ENCODE data around the gene SLC35F2. TPM values are rescaled to one million over a fixed set of nuclear protein-coding genes. Genes with fewer than 3 reads are reported as not detected.
"Not testable (repeated sequence)": the region's sequence is repeated elsewhere in the genome, so short reads cannot be mapped to it uniquely, and the experiment has no call there.

SLC35F2 gene
- polyA plus RNA-seq, 2 donors: 9.3 to 12.6 TPM

GRCh38 chr11:107844041-107844440 is 14.5 kb downstream of the SLC35F2 start:
- peaks cover 0 to 9% of the 10 kb centered on the region in 2 donors for H3K4me1 ChIP-seq (ENCODE audit: control insufficient read depth in 2 of 2, insufficient read depth in 2 of 2, low read length in 1 of 2)
- H3K9me3 ChIP-seq (ENCODE audit: control insufficient read depth in 2 of 2, insufficient read depth in 1 of 2, low read depth in 1 of 2, low read length in 1 of 2): no peaks in the 10 kb centered on the region
- no peak overlapping the region for H3K4me3 ChIP-seq (ENCODE audit: low read depth in 1 of 2, low read length in 2 of 2)
- H3K36me3 ChIP-seq (ENCODE audit: control insufficient read depth in 2 of 2, insufficient read depth in 2 of 2, low read length in 1 of 2): no peaks in the 10 kb centered on the region
- peak overlapping the region in 1 of 2 donors; percentile 3 for H3K27ac ChIP-seq (ENCODE audit: low read depth in 2 of 2, low read length in 1 of 2)
- 84 to 88% methylated on average over 7 of the region's 7 CpGs for WGBS, 2 donors
- no peaks in the 10 kb centered on the region for H3K27me3 ChIP-seq (ENCODE audit: control insufficient read depth in 1 of 2, insufficient read depth in 2 of 2, low read length in 2 of 2)

- H3K27ac ChIP-seq (ENCODE audit: low read depth in 2 of 2, low read length in 1 of 2): no peak overlapping the region
- H3K4me3 ChIP-seq (ENCODE audit: low read depth in 1 of 2, low read length in 2 of 2): no peak overlapping the region
- no peaks in the 10 kb centered on the region for H3K9me3 ChIP-seq (ENCODE audit: control insufficient read depth in 2 of 2, insufficient read depth in 1 of 2, low read depth in 1 of 2, low read length in 1 of 2)
- no peaks in the 10 kb centered on the region for H3K36me3 ChIP-seq (ENCODE audit: control insufficient read depth in 2 of 2, insufficient read depth in 2 of 2, low read length in 1 of 2)
- H3K27me3 ChIP-seq (ENCODE audit: control insufficient read depth in 1 of 2, insufficient read depth in 2 of 2, low read length in 2 of 2): no peaks in the 10 kb centered on the region
- WGBS, 2 donors: 85 to 92% methylated on average over 8 of the region's 8 CpGs
- H3K4me1 ChIP-seq (ENCODE audit: control insufficient read depth in 2 of 2, insufficient read depth in 2 of 2, low read length in 1 of 2): peaks cover 0 to 9% of the 10 kb centered on the region in 2 donors
Observed at GRCh38 chr11:107842412-107843100, 16.0 kb downstream of the SLC35F2 start.

GRCh38 chr11:107840129-107840484 is 18.5 kb downstream of the SLC35F2 start:
- H3K36me3 ChIP-seq (ENCODE audit: control insufficient read depth in 2 of 2, insufficient read depth in 2 of 2, low read length in 1 of 2): no peaks in the 10 kb centered on the region
- H3K9me3 ChIP-seq (ENCODE audit: control insufficient read depth in 2 of 2, insufficient read depth in 1 of 2, low read depth in 1 of 2, low read length in 1 of 2): no peaks in the 10 kb centered on the region
- H3K4me1 ChIP-seq (ENCODE audit: control insufficient read depth in 2 of 2, insufficient read depth in 2 of 2, low read length in 1 of 2): peaks cover 0 to 9% of the 10 kb centered on the region in 2 donors
- peak overlapping the region; percentile 90 to 95 for H3K27ac ChIP-seq (ENCODE audit: low read depth in 2 of 2, low read length in 1 of 2)
- no peaks in the 10 kb centered on the region for H3K27me3 ChIP-seq (ENCODE audit: control insufficient read depth in 1 of 2, insufficient read depth in 2 of 2, low read length in 2 of 2)
- 18 to 42% methylated on average over 2 of the region's 2 CpGs for WGBS, 2 donors
- H3K4me3 ChIP-seq (ENCODE audit: low read depth in 1 of 2, low read length in 2 of 2): no peak overlapping the region

- Histone ChIP-seq H3K27me3 (ENCODE audit: control insufficient read depth in 1 of 2, insufficient read depth in 2 of 2, low read length in 2 of 2) (no peaks in the 10 kb centered on the region), H3K4me1 (ENCODE audit: control insufficient read depth in 2 of 2, insufficient read depth in 2 of 2, low read length in 1 of 2) (peaks cover 0 to 9% of the 10 kb centered on the region in 2 donors), H3K9me3 (ENCODE audit: control insufficient read depth in 2 of 2, insufficient read depth in 1 of 2, low read depth in 1 of 2, low read length in 1 of 2) (no peaks in the 10 kb centered on the region), H3K36me3 (ENCODE audit: control insufficient read depth in 2 of 2, insufficient read depth in 2 of 2, low read length in 1 of 2) (no peaks in the 10 kb centered on the region), H3K4me3 (ENCODE audit: low read depth in 1 of 2, low read length in 2 of 2) (no peak overlapping the region), H3K27ac (ENCODE audit: low read depth in 2 of 2, low read length in 1 of 2) (no peak overlapping the region)
- 40 to 49% methylated on average over 3 of the region's 3 CpGs for WGBS, 2 donors
Observed at GRCh38 chr11:107836851-107837250, 21.7 kb downstream of the SLC35F2 start.

GRCh38 chr11:107834995-107835394 is 23.6 kb downstream of the SLC35F2 start:
- Histone ChIP-seq H3K36me3 (ENCODE audit: control insufficient read depth in 2 of 2, insufficient read depth in 2 of 2, low read length in 1 of 2) (no peaks in the 10 kb centered on the region), H3K27ac (ENCODE audit: low read depth in 2 of 2, low read length in 1 of 2) (no peak overlapping the region), H3K9me3 (ENCODE audit: control insufficient read depth in 2 of 2, insufficient read depth in 1 of 2, low read depth in 1 of 2, low read length in 1 of 2) (no peaks in the 10 kb centered on the region), H3K4me1 (ENCODE audit: control insufficient read depth in 2 of 2, insufficient read depth in 2 of 2, low read length in 1 of 2) (peaks cover 0 to 5% of the 10 kb centered on the region in 2 donors), H3K4me3 (ENCODE audit: low read depth in 1 of 2, low read length in 2 of 2) (no peak overlapping the region), H3K27me3 (ENCODE audit: control insufficient read depth in 1 of 2, insufficient read depth in 2 of 2, low read length in 2 of 2) (no peaks in the 10 kb centered on the region)
- WGBS, 2 donors: 67 to 83% methylated on average over 6 of the region's 6 CpGs

GRCh38 chr11:107833926-107834325 is 24.7 kb downstream of the SLC35F2 start:
- not testable (repeated sequence) for H3K27me3 ChIP-seq (ENCODE audit: control insufficient read depth in 1 of 2, insufficient read depth in 2 of 2, low read length in 2 of 2); H3K27ac ChIP-seq (ENCODE audit: low read depth in 2 of 2, low read length in 1 of 2); H3K9me3 ChIP-seq (ENCODE audit: control insufficient read depth in 2 of 2, insufficient read depth in 1 of 2, low read depth in 1 of 2, low read length in 1 of 2); H3K4me3 ChIP-seq (ENCODE audit: low read depth in 1 of 2, low read length in 2 of 2); H3K36me3 ChIP-seq (ENCODE audit: control insufficient read depth in 2 of 2, insufficient read depth in 2 of 2, low read length in 1 of 2); H3K4me1 ChIP-seq (ENCODE audit: control insufficient read depth in 2 of 2, insufficient read depth in 2 of 2, low read length in 1 of 2)
- 62 to 77% methylated on average over 6 of the region's 6 CpGs for WGBS, 2 donors

- H3K4me1 ChIP-seq (ENCODE audit: control insufficient read depth in 2 of 2, insufficient read depth in 2 of 2, low read length in 1 of 2): no peaks in the 10 kb centered on the region
- 49 to 63% methylated on average over 5 of the region's 5 CpGs for WGBS, 2 donors
- H3K4me3 ChIP-seq (ENCODE audit: low read depth in 1 of 2, low read length in 2 of 2): no peak overlapping the region
- H3K9me3 ChIP-seq (ENCODE audit: control insufficient read depth in 2 of 2, insufficient read depth in 1 of 2, low read depth in 1 of 2, low read length in 1 of 2): no peaks in the 10 kb centered on the region
- no peaks in the 10 kb centered on the region for H3K27me3 ChIP-seq (ENCODE audit: control insufficient read depth in 1 of 2, insufficient read depth in 2 of 2, low read length in 2 of 2)
- no peaks in the 10 kb centered on the region for H3K36me3 ChIP-seq (ENCODE audit: control insufficient read depth in 2 of 2, insufficient read depth in 2 of 2, low read length in 1 of 2)
- peak overlapping the region in 1 of 2 donors; percentile 23 for H3K27ac ChIP-seq (ENCODE audit: low read depth in 2 of 2, low read length in 1 of 2)
Observed at GRCh38 chr11:107830915-107831540, 27.6 kb downstream of the SLC35F2 start.

DNA sequence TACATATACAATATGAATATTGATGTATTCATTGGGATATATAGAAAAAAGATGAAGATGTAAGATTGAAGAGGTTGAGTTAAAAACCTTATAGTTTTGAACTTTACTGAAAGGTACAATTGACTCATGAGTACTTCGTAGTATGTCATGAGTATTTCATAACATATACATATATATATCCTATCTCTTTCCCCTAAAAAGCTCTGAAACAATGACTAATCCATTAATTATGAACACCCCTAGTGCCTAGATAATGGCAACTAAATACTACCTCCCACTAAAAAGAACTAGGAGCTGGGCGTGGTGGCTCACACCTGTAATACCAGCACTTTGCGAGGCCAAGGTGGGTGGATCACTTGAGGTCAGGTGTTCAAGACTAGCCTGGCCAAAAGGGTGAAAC is 31.5 kb downstream of the SLC35F2 start:
- H3K36me3 ChIP-seq (ENCODE audit: control insufficient read depth in 2 of 2, insufficient read depth in 2 of 2, low read length in 1 of 2): no peaks in the 10 kb centered on the region
- H3K9me3 ChIP-seq (ENCODE audit: control insufficient read depth in 2 of 2, insufficient read depth in 1 of 2, low read depth in 1 of 2, low read length in 1 of 2): no peaks in the 10 kb centered on the region
- H3K4me1 ChIP-seq (ENCODE audit: control insufficient read depth in 2 of 2, insufficient read depth in 2 of 2, low read length in 1 of 2): no peaks in the 10 kb centered on the region
- H3K4me3 ChIP-seq (ENCODE audit: low read depth in 1 of 2, low read length in 2 of 2): no peak overlapping the region
- no peak overlapping the region for H3K27ac ChIP-seq (ENCODE audit: low read depth in 2 of 2, low read length in 1 of 2)
- no peaks in the 10 kb centered on the region for H3K27me3 ChIP-seq (ENCODE audit: control insufficient read depth in 1 of 2, insufficient read depth in 2 of 2, low read length in 2 of 2)
- 79 to 85% methylated on average over 3 of the region's 3 CpGs for WGBS, 2 donors

- no peaks in the 10 kb centered on the region for H3K27me3 ChIP-seq (ENCODE audit: control insufficient read depth in 1 of 2, insufficient read depth in 2 of 2, low read length in 2 of 2)
- H3K4me1 ChIP-seq (ENCODE audit: control insufficient read depth in 2 of 2, insufficient read depth in 2 of 2, low read length in 1 of 2): no peaks in the 10 kb centered on the region
- H3K27ac ChIP-seq (ENCODE audit: low read depth in 2 of 2, low read length in 1 of 2): no peak overlapping the region
- no peak overlapping the region for H3K4me3 ChIP-seq (ENCODE audit: low read depth in 1 of 2, low read length in 2 of 2)
- no peaks in the 10 kb centered on the region for H3K36me3 ChIP-seq (ENCODE audit: control insufficient read depth in 2 of 2, insufficient read depth in 2 of 2, low read length in 1 of 2)
- WGBS, 2 donors: 81 to 88% methylated on average over 2 of the region's 2 CpGs
- H3K9me3 ChIP-seq (ENCODE audit: control insufficient read depth in 2 of 2, insufficient read depth in 1 of 2, low read depth in 1 of 2, low read length in 1 of 2): no peaks in the 10 kb centered on the region
Observed at GRCh38 chr11:107825875-107826274, 32.7 kb downstream of the SLC35F2 start.
